SK-N-DZ (cell line): ENCODE results near the gene CRLF1.
A peak's percentile ranks its signal among the peaks of the same experiment; 100 is the strongest.

Experiments
- DNase-seq: peaks from one replicate; pipeline ENCODE4 v3.0.0-alpha.2; 2015; ENCODE audit warnings: low spot score
- small RNA-seq, 2 experiments: library from RNA; depleted of rRNA; stranded (forward); fragments of <200 nt; gene quantifications; one replicate each; pipeline ENCODE3, GENCODE V24; 2014

Gene CRLF1

DNA sequence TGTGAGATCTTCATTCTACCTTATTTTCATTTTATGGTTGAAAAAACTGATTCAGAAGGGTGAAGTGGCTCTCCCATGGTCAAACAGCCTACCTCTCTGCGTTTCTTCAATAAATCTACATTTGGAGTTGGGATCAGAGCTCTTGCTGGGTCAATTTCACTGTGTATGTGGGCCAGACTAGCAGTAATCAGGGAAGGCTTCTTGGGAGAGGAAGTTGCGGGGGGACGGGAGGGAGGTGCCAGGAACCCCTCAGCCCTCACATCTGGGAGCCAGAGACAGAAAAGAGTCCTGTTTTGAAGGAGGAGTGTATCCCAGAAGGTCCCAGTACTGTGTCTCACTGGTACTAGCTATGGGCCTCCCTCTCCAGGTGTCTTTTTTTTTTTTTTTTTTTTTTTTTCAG is 48.0 kb downstream of the CRLF1 start:
- no peak for DNase-seq

DNA sequence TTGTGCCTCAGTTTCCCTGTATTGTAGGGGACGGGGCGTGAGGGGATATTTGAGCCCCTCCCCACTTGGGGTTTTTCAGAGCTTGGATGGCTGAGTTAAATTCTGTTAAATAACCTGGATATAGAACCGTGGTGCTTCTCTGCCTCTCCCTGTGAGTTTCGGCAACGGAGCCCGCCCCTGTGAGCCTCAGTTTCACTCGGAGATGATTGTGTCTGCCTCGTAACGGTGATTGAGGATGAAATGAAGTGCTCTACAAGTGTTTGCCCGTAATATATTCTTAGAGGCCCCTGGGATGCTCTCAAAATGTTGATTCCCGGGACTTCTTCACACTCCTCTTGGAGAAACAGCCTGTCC is 48.4 kb downstream of the CRLF1 start:
- DNase-seq, result no peak

DNA sequence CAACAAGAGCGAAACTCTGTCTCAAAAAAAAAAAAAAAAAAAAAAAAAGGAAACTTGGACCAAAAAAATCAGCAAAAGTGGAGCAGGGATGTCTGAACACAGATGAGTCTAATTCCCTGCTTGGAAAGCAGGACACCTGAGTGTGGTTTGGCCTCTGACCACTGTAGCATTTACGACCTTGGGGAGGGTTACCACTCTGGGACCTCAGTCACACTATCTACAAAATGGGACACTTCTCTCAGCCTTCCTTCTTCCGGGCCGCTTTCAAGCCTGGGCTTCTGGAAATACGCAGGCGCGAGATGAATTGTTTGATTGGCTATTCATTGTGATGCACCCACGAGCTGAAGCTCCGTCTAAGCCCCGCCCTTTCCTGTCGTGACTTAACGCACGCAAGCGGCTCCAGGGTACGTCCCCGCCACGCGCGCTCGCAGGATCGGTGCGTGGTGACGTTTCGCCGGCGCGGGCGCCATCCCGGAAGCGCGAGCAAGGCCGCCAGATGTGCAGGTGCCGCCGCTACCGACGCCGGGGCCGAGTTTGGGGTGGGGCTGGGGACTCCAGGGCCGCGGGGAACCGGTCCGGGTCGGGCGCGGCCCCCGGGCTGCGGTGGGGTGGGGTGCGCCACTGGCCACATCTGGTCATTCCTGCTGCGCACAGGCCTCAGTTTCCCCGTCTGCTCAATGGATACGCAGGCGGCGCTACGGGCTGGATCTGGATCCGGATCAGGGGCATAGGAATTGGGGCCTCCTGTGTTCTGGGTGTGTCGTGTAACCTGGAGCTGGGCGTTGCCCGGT is 49.0 kb downstream of the CRLF1 start, which contains the start of gene KXD1:
TSS of gene KXD1 (plus strand) at position 460 of the 791 bp plus-strand sequence. CDS start 4,187 bp downstream, outside the sequence.
- peak; percentile 98 for DNase-seq

DNA sequence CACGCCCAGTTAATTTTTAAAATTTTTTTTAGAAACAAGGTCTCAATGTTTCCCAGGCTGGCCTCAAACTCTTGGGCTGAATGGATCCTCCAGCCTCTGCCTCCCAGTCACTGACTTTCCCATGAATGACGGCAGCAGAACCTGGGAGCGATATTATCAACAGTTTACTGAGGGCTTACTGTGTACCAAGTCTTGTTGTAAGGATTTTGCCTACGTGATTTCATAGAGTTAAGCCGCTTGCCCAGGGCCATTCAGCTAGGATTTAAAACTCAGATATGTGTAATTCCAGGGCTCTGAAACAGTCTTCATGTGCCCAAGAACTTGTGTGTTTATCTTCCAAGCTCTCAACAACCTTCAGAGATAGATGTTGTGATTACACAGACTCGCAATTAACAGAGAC is 55.0 kb downstream of the CRLF1 start:
- no peak for DNase-seq

DNA sequence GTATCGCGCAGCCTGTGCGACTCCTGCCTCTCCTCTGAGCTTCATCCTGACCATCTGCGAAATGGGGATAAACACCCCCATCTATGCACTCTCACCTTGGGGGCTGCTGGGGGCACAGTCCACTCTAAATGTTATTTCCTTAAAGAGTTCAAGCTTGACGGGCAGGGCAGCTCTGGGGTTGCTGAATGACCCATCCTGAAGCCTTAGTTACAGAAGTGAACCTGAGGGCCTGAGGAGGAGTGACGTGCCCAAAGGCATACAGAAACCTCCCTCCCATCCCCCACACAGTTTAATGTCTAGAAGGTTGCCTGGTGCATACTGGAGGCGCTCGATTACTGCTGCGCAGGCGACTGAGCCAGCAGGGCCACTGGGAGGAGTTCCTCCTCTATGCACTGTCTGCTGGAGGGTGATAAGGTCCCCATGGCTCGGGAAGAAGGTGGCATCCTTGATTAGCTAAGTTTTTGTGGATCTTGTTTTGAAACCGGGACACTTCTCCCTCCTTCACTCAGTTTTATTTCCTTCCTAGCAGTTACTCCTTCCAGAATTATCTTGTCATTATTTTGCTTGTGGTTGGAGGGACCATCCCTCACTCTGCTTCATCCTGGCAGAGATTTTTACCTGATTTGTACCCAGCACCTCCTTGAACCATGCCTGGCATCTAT is 62.7 kb downstream of the CRLF1 start:
- no peak for DNase-seq

Small RNA genes lying within 50 kb of the gene (small RNA-seq; reads per million reads assigned to genes)
- gene RN7SL155P, result 0 reads per million in 2 experiments
